GM11168 (cell line): Measurements from ENCODE around the gene DCAF15.
"Not testable (repeated sequence)": the region's sequence is repeated elsewhere in the genome, so short reads cannot be mapped to it uniquely, and the experiment has no call there.

ENCODE experiments used
- in situ Hi-C: fragments of 300-500 bp; cut with MboI; formaldehyde crosslinking; loops from one replicate; pipeline ENCODE4 v1.12.0; 2022; ENCODE audit warnings: low sequenced_read_pairs; ENCODE audit not compliant: unreplicated experiment

The DCAF15 gene

GRCh38 chr19:13958043-13958442, 5.7 kb downstream of the DCAF15 start:
- in situ Hi-C loops: no loop called here

DNA sequence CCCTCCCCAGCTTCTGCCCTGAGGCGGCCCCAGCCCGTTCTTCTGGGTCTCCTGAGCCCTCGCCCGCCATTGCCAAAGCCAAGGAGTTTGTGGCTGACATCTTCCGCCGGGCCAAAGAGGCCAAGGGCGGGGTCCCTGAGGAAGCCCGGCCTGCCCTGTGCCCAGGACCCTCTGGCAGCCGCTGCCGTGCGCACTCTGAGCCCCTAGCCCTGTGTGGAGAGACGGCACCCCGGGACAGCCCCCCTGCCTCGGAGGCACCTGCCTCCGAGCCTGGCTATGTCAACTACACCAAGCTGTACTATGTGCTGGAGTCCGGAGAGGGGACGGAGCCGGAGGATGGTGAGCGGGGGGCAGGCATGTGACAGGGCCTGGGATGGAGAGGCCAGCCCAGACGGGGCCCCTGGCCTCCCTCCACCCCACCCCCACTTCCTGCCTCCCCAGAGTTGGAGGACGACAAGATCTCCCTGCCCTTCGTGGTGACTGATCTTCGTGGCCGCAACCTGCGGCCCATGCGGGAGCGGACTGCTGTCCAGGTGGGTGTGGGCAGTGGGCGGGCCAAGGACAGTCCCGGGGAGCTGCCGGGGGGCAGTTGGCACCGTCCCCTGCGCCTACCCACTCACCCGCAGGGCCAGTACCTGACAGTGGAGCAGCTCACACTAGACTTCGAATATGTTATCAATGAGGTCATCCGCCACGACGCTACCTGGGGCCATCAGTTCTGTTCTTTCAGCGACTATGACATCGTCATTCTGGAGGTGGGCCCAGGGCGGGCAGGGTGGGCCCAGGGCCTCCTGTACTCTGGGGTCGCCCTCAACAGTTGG, 7.0 kb downstream of the DCAF15 start:
- in situ Hi-C loops: no loop called here

DNA sequence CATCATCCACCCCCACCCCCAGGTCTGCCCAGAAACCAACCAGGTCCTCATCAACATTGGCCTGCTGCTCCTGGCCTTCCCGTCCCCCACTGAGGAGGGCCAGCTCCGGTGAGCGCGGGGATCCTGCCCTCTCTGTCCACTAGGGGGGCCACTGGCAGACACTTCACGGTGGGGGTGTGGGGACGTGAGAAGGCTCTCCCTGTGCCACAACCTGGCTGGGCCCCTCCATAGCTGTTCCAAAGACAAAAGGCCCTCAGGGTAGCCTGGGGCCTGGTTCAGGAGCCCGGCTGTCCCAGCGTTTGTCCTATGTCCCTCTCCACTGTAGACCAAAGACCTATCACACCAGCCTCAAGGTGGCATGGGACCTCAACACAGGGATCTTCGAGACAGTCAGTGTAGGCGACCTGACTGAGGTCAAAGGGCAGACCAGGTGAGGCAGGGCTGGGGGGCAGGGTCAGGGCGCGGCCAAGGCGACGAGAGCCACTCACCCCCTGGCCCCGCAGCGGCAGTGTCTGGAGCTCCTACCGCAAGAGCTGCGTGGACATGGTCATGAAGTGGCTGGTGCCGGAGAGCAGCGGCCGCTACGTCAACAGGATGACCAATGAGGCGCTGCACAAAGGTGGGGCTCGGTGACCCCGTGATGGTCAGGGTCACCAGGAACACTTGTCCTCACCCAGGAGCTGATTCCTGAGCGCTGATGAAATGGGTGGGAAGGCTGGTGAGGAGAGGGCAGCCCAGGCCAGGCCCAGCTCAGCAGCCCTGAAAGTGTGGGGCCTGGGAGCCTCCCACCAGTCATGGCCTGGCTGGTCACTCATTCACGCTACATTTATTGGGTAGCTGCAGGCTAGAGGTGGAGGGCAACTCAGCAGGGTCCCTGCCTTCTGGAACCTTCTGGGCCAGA, 7.9 kb downstream of the DCAF15 start:
- in situ Hi-C loops: no loop called here

GRCh38 chr19:13960863-13961784, 8.8 kb downstream of the DCAF15 start:
- in situ Hi-C loops: no loop called here

- in situ Hi-C loops: no loop called here
Measured at GRCh38 chr19:13961826-13962698, 9.8 kb downstream of the DCAF15 start.

DNA sequence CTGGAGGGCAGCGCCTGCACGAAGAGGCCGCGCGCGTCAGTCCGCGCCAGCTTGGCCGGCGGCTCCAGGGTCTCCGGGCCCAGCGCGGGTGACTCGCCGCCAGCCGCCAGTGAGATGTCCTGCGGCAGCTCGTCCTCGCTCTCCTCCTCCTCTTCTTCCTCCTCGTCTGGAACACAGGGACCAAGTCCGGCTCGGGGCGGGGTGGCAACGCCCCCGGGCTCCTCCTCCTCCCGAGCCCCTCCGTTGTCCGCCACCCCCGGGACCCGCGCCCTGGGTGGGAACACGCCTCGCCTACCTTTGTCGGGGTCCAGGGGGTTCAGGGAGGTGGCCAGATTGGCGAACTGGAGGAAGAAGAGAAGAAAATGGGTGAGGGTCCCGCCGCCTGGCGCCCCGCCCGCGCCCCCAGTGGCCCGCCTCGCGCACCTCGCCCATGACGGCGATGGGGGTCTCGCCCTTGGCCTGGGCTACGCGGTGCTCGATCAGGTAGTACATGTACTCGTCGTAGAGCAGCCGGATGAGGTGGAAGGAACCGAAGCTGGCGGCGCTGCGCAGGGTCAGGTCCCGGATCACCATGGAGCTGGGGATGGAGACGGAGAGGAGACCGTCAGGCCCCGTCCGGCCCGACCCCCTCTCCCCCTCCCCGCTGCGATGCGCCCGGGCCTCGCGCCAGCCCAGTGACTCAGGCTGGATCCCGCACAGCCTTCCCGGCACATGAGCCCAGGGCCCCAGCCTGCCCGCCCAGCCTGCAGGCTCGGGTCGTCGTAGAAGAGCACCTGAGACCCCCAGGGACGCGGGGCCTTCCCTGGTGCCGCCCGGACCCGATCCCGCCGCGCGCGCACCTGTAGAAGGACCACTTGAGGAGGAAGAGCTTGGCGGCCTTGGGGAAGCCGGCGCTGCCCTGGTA, 10.6 kb downstream of the DCAF15 start:
- in situ Hi-C loops: no loop called here

DNA sequence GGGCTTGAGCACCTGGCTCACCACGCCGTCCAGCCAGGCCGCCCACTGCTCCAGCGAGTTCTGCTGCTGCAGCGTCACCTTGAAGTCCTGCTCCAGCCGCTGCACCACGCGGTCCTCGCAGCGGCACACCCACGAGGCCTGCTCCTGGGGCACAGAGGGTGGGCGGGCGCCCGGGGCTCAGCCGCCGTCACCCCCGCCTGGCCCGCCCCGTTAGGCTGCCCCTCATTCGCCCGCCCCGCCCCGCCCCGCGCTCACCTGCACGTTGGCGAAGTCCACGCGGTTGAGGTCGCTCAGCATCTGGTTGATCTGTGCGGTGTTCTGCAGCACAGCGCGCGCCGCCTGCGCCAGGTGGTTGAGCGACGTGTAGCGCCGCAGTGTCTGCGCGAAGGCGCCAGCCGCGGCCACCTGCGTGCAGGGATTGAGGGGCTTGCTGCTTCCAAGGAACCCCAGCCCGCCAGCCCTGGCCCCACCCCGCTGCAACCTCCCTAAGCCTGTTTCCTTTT, 11.3 kb downstream of the DCAF15 start:
- in situ Hi-C loops: no loop called here

DNA sequence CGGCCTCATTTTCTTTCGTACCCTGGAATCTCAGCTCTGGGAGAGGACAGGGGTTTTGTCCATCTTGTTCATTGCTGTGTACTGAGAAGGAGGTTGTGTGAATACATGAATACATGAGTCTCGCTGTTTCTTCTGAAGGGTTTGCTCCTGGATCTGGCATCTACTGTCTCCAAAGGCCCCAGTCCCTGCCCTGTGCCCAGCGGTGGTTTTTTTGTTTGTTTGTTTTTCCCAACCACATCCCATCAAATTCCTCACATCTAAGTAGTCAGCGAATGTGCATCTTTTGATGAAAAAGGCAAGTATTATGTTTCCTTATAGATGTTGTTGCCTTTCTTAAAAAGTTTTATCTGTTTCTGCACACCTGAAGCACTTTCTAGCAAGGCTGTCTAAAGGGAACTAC, 12.5 kb downstream of the DCAF15 start:
- in situ Hi-C loops: no loop called here

DNA sequence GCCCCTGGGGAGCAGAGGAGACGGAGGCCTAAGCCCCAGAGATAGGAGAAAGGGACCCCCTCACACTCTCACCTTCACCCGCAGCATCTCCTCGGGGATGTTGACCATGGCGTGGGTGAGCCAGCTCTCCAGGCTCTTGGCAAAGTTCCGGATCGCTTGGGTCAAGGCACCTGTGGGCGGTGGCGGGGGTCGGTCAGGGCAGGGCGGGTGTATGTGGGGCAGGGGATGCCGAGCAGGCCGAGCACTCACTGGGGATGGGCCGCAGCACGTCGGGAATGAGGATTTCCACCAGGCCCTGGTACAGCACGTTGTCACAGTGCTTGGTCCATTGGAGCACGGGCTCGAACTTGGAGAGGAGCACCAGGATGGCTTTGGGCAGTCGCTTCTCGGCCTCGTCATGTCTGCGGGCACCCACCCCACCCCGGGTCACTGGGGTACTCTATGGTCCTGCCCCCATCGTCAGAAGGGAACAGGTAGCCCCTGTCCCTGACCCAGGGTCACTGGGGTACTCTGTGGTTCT, 13.1 kb downstream of the DCAF15 start:
- in situ Hi-C loops: no loop called here

DNA sequence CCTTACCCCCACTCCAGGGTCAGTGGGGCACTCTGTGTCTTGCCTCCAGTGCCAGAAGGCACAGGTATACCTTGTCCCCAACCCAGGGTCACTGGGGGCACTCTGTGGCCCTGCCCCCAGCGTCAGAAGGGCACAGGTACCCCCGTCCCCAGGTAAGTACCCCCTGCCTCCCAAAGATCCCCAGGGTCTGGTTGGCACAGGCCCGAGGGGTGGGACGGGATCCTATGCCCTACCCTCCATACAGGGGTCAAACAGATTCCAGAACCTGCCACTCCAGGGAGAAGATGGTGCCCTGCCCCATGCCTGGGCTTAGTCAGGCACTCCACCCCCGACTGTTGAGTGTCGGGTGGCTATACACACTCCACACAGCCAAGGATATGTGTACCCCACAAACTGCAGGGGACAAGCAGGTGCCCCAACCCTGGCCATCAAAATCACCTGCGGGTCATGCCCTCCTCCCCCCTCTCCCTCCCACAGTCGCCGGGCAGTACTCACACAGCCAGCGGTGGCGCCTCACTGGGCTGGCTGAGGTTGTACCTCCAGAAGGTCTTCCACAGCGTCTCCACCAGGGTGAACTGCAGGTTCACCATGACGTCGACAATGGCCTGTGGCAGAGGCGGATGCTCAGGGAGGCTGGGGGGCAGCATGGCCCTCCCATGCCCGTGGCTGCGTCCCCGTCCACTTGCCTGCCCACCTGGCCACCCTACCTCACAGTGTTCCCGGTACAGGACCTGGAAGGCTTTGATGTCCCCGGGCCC, 13.8 kb downstream of the DCAF15 start:
- in situ Hi-C loops: no loop called here

DNA sequence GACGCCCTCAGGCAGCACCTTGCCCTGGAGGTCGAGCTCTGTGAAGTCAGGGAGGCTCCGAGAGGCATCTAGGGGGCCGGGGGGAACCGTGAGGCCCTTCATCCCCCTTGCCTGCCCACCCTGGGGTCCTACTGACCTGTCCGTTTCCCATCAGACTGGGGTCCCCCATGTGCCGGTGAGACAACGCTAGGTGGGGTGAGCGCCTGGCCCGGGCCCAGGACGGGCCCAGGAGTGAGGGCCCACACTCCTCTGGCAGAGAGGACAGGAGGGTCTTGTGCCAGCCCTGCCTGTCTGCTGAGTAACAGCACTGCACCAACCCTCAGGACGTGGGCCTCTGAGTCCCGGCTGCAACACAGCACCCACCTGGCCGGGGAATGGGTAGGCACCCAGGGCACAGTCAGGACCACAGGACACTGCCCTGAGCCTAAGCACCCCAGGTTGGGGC, 14.4 kb downstream of the DCAF15 start:
- in situ Hi-C loops: no loop called here

DNA sequence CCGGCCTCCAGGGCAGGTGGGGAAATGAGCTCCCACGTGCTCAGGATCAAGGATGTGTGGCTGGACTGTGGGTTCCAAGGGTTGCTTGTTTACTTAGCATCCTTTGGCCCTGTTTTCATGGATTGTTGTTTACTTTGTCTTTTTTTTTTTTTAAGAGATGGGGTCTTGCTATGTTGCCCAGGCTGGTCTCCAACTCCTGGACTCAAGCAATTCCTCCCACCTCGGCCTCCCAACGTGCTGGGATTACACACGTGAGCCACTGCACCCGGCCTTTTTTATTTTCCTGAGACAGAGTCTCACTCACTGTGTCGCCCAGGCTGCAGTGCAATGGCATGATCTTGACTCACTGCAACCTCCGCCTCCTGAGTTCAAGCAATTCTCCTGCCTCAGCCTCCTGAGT, 14.9 kb downstream of the DCAF15 start:
- in situ Hi-C loops: not testable (repeated sequence)

DNA sequence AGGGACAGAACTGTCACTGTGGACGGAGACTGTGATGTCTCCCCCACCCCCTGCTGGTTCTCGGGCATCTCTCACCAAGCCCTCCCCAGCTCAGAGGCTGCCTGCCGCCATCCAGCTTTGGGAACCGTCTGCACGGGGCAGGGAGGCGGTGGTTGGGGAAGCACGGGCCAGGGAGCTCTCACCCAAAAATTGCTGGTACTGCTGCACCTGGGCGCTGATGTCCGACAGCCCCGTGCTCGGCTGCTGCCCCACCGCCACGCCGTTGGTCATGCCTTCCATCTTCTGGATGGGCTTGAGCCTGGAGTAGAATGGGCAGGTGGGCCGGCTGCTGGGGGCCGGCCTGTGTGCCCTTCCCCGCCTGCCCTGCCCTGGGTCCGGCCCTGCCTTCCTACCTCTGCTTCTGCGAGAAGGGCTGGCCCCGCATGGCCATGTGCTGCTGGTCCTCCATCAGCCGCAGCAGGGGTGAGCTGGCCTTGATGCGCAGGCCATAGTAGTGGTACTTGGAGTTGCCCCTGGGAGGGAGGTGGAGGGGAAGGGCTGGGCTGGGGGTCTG, 16.1 kb downstream of the DCAF15 start:
- in situ Hi-C loops: no loop called here

- in situ Hi-C loops: no loop called here
Measured at GRCh38 chr19:13968999-13969398, 16.7 kb downstream of the DCAF15 start.

DNA sequence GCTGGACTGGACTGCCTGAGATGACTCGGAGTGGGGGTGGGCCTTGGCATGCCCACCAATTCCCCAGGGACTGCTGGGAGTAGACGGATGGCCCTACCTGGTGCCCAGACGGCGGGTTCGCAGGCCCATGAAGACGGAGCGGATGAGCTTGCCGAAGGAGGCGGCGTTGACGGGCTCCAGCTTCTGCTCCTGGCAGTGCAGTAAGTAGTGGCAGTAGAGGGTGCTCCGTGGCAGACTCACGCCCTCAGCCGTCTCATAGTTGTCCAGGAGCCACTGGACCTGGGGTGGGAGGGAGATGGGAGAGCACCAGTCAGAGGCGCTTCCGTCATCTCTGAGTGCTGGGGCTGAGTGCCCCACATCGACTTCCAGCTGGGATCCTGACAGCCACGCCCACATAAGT, 17.6 kb downstream of the DCAF15 start:
- in situ Hi-C loops: no loop called here

DNA sequence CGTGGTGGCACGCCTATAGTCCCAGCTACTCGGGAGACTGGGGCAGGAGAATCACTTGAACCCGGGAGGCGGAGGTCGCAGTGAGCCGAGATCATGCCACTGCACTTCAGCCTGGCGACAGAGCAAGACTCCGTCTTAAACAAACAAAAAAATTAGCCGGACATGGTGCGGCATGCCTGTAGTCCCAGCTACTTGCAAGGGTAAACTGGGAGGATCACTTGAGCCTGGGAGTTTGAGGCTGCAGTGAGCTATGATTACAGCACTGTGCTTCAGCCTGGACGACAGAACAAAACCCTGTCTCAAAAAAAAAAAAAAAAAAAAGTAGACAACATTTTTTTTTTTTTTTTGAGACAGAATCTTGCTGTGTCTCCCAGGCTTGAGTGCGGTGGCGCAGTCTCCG, 19.6 kb downstream of the DCAF15 start:
- in situ Hi-C loops: not testable (repeated sequence)
